ENCODE measurements around the gene MISP3.

DNA sequence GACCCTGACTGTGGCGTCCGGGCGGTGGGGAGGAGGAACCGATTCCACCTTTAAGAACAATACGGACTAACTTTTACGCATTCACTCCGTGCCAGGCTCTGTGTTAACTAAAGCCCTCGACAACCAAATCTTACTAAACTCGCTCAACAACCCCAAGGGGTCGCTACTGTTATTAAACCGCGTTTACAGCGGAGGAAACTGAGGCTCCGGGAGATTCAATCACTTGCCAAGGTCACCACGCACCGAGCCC is 16.8 kb downstream of the MISP3 start:
- no peak for TF ChIP-seq POLR2A (IDR thresholded peaks at IDR 0.05; ENCODE audit: low read depth, low read length)
- no peak for TF ChIP-seq TAF1 (IDR thresholded peaks at IDR 0.05; ENCODE audit: borderline replicate concordance, low read depth, low read length)
- no peak for TF ChIP-seq POLR2AphosphoS5 (IDR thresholded peaks at IDR 0.05; ENCODE audit: low read depth, low read length)

All from GM12892 (cell line).